Stimulated activated CD4-positive, alpha-beta T cell treated with anti-CD3 and anti-CD28 coated beads, Interleukin-12 subunit alpha, Interleukin-12 subunit beta, amount 100 ng/mL, for 48 hours (primary cell): ENCODE results near the gene SETBP1.

Experiments used
- DNase-seq, 3 donors: peaks; one replicate each; pipeline ENCODE4 v3.0.0-alpha.2; 2020; ENCODE audit warnings: low read depth in 2 of 3, low spot score in 1 of 3

The SETBP1 gene

GRCh38 chr18:44957025-44957424 is 276.3 kb downstream of the SETBP1 start:
- DNase-seq, result no peak

GRCh38 chr18:44957461-44957860 is 276.8 kb downstream of the SETBP1 start:
- DNase-seq, result no peak

GRCh38 chr18:44958040-44958439 is 277.4 kb downstream of the SETBP1 start:
- DNase-seq, result no peak

- DNase-seq, result no peak
Observed at GRCh38 chr18:44958455-44958854, 277.8 kb downstream of the SETBP1 start.

GRCh38 chr18:44959013-44959412 is 278.3 kb downstream of the SETBP1 start:
- no peak for DNase-seq

- DNase-seq, result no peak
Observed at GRCh38 chr18:44960580-44960979, 279.9 kb downstream of the SETBP1 start.

- no peak for DNase-seq
Observed at GRCh38 chr18:44961288-44961995, 280.8 kb downstream of the SETBP1 start.

GRCh38 chr18:44967599-44967998 is 286.9 kb downstream of the SETBP1 start:
- no peak for DNase-seq

GRCh38 chr18:44968336-44968735 is 287.6 kb downstream of the SETBP1 start:
- DNase-seq, result no peak

GRCh38 chr18:44969214-44969795 is 288.6 kb downstream of the SETBP1 start:
- DNase-seq, result no peak

- no peak for DNase-seq
Observed at GRCh38 chr18:44973282-44973681, 292.6 kb downstream of the SETBP1 start.

GRCh38 chr18:44974174-44974573 is 293.5 kb downstream of the SETBP1 start:
- no peak for DNase-seq

GRCh38 chr18:44977856-44978255 is 297.2 kb downstream of the SETBP1 start:
- no peak for DNase-seq

- no peak for DNase-seq
Observed at GRCh38 chr18:44979748-44980147, 299.1 kb downstream of the SETBP1 start.

- no peak for DNase-seq
Observed at GRCh38 chr18:44981121-44981520, 300.4 kb downstream of the SETBP1 start.

GRCh38 chr18:44986933-44987332 is 306.2 kb downstream of the SETBP1 start:
- DNase-seq, result no peak

GRCh38 chr18:44987371-44987770 is 306.7 kb downstream of the SETBP1 start:
- no peak for DNase-seq

GRCh38 chr18:44988821-44989587 is 308.3 kb downstream of the SETBP1 start:
- no peak for DNase-seq

GRCh38 chr18:44996261-44996660 is 315.6 kb downstream of the SETBP1 start:
- no peak for DNase-seq

GRCh38 chr18:44997174-44997573 is 316.5 kb downstream of the SETBP1 start:
- DNase-seq, result no peak

- no peak for DNase-seq
Observed at GRCh38 chr18:44998360-44998759, 317.7 kb downstream of the SETBP1 start.

- DNase-seq, result no peak
Observed at GRCh38 chr18:45004546-45005080, 323.9 kb downstream of the SETBP1 start.
